Midbrain (tissue), 1 donor: Measurements from ENCODE around the gene LGALS8.

ENCODE experiments used
- DNase-seq: peaks from one replicate; lab custom pipeline; 2025; lab: John Stamatoyannopoulos, UW

The LGALS8 gene

GRCh38 chr1:236589531-236589930 is 65.7 kb downstream of the LGALS8 start:
- DNase-seq = no peak

- no peak for DNase-seq
Observed at GRCh38 chr1:236590553-236591150, 66.9 kb downstream of the LGALS8 start.

- no peak for DNase-seq
Observed at GRCh38 chr1:236602171-236602570, 78.4 kb downstream of the LGALS8 start.
